LNCAP (cell line): ENCODE data around the gene STK32C.

Source experiments
- CTCF ChIP-seq: fragments of 450-650 bp; IDR thresholded peaks from 2 replicates; pipeline ENCODE4 v1.5.1; 2017; ENCODE audit warnings: mild to moderate bottlenecking

STK32C gene

GRCh38 chr10:132352462-132353308, 44.9 kb upstream of the STK32C start:
- TF ChIP-seq CTCF = peak; percentile 86

- TF ChIP-seq CTCF = no peak
These were observed 43.9 kb upstream of the STK32C start for GRCh38 chr10:132351611-132352010.

- TF ChIP-seq CTCF = no peak
These were observed 43.2 kb upstream of the STK32C start for GRCh38 chr10:132350946-132351345.

- no peak for TF ChIP-seq CTCF
These were observed 42.6 kb upstream of the STK32C start for GRCh38 chr10:132350391-132350790.

- TF ChIP-seq CTCF = no peak
These were observed 42.0 kb upstream of the STK32C start for GRCh38 chr10:132349766-132350165.

GRCh38 chr10:132347931-132348267, 40.1 kb upstream of the STK32C start:
- TF ChIP-seq CTCF = no peak

- TF ChIP-seq CTCF = no peak
These were observed 39.6 kb upstream of the STK32C start for GRCh38 chr10:132347211-132347930.
